ENCODE data around the gene TNN.

Gene TNN

DNA sequence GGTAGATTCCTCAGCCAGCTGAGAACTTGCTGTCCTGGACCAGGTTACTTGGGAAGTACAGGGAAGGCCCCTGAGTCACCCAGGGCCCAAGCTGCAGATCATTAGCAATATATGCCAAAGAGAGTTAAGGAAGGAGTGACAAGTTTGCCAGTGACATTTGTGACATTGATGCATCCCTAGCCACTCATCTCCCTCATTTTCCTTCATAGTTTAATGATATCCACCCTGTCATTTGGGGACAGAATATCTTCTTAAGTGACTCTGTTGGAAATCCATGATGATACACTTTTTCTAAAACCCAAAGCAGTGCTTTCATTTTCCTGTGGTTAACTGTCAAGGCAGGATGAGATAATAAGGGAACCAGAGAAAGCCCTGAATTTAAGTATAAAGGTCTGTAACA is 3.2 kb downstream of the TNN start:
- Histone ChIP-seq H3K9me3 (ENCODE audit: control insufficient read depth in 2 of 2, low read length in 2 of 2) (no peaks in the 10 kb centered on the region), H3K4me1 (ENCODE audit: control insufficient read depth in 2 of 2, insufficient read depth in 2 of 2, low read length in 2 of 2) (peaks cover 0 to 8% of the 10 kb centered on the region in 2 donors), H3K36me3 (ENCODE audit: control insufficient read depth in 2 of 2, insufficient read depth in 2 of 2, low read length in 2 of 2) (no peaks in the 10 kb centered on the region), H3K27me3 (ENCODE audit: control insufficient read depth in 2 of 2, insufficient read depth in 2 of 2, low read length in 2 of 2) (no peaks in the 10 kb centered on the region), H3K4me3 (ENCODE audit: low read length in 2 of 2) (no peak overlapping the region), H3K27ac (ENCODE audit: low read depth in 2 of 2, low read length in 2 of 2) (no peak overlapping the region), H3K9ac (ENCODE audit: low read depth in 1 of 2, low read length in 2 of 2) (no peak overlapping the region)

DNA sequence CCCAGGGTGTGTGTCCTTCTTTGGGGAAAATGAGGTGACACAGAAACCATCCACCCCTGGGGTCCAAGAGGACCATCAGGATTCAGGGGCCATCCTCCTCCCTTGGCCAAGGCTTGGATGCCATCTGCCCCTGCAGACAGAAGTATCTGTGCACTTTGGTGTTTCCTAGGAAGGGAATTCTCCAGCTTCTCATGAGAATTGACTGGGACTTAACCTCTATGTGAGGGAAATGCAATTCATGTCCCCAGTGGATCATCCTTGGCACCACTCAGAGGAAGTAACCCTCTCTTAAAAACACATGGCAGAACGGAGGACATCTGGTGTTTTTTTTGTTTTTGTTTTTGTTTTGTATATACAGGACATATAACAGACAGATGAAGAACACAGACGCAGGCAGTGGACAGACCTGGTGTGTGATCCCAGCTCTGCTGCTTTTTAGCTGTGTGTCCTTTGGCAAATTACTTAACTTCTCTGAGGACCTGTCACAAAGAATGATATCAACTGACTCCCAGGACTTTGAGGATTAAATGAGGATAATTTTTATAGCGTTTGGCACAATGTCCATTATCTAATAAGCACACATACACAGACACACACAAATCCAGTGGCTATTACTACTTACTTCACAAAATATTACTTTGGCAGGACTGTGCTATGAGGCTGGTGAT is 3.8 kb downstream of the TNN start:
- no peaks in the 10 kb centered on the region for H3K27me3 ChIP-seq (ENCODE audit: control insufficient read depth in 2 of 2, insufficient read depth in 2 of 2, low read length in 2 of 2)
- H3K9me3 ChIP-seq (ENCODE audit: control insufficient read depth in 2 of 2, low read length in 2 of 2): no peaks in the 10 kb centered on the region
- no peak overlapping the region for H3K4me3 ChIP-seq (ENCODE audit: low read length in 2 of 2)
- H3K9ac ChIP-seq (ENCODE audit: low read depth in 1 of 2, low read length in 2 of 2): no peak overlapping the region
- H3K36me3 ChIP-seq (ENCODE audit: control insufficient read depth in 2 of 2, insufficient read depth in 2 of 2, low read length in 2 of 2): no peaks in the 10 kb centered on the region
- no peak overlapping the region for H3K27ac ChIP-seq (ENCODE audit: low read depth in 2 of 2, low read length in 2 of 2)
- H3K4me1 ChIP-seq (ENCODE audit: control insufficient read depth in 2 of 2, insufficient read depth in 2 of 2, low read length in 2 of 2): peaks cover 0 to 8% of the 10 kb centered on the region in 2 donors

DNA sequence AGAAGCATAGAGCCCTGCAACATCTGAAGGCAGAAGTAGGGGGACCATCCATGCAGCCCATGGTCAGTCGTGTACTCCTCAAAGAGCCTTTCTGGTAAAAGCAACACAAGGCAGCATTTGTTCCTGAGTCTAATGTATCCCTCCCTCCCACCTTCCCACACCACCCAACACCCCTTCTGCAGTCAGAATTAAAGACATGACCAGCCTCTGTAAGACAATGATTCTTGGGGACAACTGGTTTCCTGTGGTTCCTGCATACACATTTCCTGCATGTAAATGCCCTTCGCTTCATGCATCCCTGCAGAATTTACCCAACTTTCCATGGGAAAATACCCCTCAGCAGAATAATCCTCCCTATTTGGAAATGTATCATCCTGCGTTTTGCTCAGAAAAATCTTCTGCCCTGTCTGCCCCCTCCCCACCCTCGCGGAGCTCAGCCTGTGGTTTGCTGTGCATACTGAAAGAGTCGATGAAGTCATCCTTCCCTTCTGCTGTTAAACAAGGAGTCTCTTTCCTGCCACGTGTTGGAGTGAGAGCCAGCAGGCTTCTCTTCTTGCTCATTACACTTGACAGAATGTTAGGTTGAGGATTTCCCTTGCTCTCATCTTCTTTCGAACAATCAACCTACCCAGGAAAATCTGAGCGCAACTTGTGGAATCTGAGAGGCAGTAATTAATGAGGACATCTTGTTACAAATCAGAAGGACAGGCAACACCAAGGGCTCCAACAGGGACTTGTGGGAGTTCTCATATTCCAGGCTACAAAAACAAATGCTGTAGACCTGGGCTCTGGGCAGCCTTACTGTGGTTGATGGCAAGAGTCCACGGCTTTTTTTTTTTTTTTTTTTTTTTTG is 4.7 kb downstream of the TNN start:
- H3K9ac ChIP-seq (ENCODE audit: low read depth in 1 of 2, low read length in 2 of 2): no peak overlapping the region
- no peaks in the 10 kb centered on the region for H3K27me3 ChIP-seq (ENCODE audit: control insufficient read depth in 2 of 2, insufficient read depth in 2 of 2, low read length in 2 of 2)
- H3K9me3 ChIP-seq (ENCODE audit: control insufficient read depth in 2 of 2, low read length in 2 of 2): no peaks in the 10 kb centered on the region
- peaks cover 0 to 8% of the 10 kb centered on the region in 2 donors for H3K4me1 ChIP-seq (ENCODE audit: control insufficient read depth in 2 of 2, insufficient read depth in 2 of 2, low read length in 2 of 2)
- peak overlapping the region in 1 of 2 donors; percentile 52 for H3K4me3 ChIP-seq (ENCODE audit: low read length in 2 of 2)
- H3K27ac ChIP-seq (ENCODE audit: low read depth in 2 of 2, low read length in 2 of 2): no peak overlapping the region
- no peaks in the 10 kb centered on the region for H3K36me3 ChIP-seq (ENCODE audit: control insufficient read depth in 2 of 2, insufficient read depth in 2 of 2, low read length in 2 of 2)

DNA sequence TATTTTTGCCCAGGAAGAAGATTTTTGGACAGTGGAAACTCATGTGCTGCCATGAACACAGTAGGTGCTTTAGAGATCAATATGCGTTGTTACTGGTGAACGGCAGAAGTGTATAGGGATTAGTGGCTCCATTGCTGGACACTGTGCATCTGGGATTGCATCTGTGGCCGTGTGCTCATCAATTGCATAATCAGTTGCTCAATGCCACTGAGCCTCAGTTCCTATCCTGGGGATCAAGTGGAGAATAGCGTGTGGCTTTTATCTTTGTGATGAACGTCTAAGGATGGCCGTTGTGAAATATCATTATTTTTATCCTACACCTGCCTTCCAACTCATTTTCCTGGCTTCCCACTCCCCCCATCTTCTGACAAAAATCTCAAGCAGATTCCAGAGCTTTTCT is 5.4 kb downstream of the TNN start:
- no peaks in the 10 kb centered on the region for H3K9me3 ChIP-seq (ENCODE audit: control insufficient read depth in 2 of 2, low read length in 2 of 2)
- H3K4me3 ChIP-seq (ENCODE audit: low read length in 2 of 2): no peak overlapping the region
- H3K9ac ChIP-seq (ENCODE audit: low read depth in 1 of 2, low read length in 2 of 2): no peak overlapping the region
- H3K36me3 ChIP-seq (ENCODE audit: control insufficient read depth in 2 of 2, insufficient read depth in 2 of 2, low read length in 2 of 2): no peaks in the 10 kb centered on the region
- peaks cover 0 to 8% of the 10 kb centered on the region in 2 donors for H3K4me1 ChIP-seq (ENCODE audit: control insufficient read depth in 2 of 2, insufficient read depth in 2 of 2, low read length in 2 of 2)
- H3K27me3 ChIP-seq (ENCODE audit: control insufficient read depth in 2 of 2, insufficient read depth in 2 of 2, low read length in 2 of 2): peaks cover 0 to 2% of the 10 kb centered on the region in 2 donors
- H3K27ac ChIP-seq (ENCODE audit: low read depth in 2 of 2, low read length in 2 of 2): no peak overlapping the region

DNA sequence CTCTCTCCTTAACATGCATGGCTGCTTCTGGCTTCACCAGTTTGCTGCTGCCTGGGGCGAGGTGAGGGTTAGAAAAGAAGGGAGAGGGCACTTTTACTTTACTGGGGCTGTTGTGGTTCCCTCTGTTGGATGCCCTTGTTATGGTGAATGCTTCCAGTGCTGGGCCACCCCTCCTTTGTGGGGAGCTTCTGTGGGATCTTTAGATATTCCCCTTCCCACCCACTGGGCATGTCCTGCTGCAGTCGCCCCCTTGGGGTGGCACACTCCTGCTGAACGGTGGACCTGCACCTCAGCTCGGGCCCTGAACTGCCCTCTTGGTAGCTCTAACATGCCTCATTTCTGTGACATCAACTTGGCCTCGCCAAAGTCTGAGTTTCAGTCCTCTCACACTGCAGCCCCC is 6.0 kb downstream of the TNN start:
- peaks cover 0 to 2% of the 10 kb centered on the region in 2 donors for H3K27me3 ChIP-seq (ENCODE audit: control insufficient read depth in 2 of 2, insufficient read depth in 2 of 2, low read length in 2 of 2)
- no peak overlapping the region for H3K4me3 ChIP-seq (ENCODE audit: low read length in 2 of 2)
- H3K27ac ChIP-seq (ENCODE audit: low read depth in 2 of 2, low read length in 2 of 2): no peak overlapping the region

DNA sequence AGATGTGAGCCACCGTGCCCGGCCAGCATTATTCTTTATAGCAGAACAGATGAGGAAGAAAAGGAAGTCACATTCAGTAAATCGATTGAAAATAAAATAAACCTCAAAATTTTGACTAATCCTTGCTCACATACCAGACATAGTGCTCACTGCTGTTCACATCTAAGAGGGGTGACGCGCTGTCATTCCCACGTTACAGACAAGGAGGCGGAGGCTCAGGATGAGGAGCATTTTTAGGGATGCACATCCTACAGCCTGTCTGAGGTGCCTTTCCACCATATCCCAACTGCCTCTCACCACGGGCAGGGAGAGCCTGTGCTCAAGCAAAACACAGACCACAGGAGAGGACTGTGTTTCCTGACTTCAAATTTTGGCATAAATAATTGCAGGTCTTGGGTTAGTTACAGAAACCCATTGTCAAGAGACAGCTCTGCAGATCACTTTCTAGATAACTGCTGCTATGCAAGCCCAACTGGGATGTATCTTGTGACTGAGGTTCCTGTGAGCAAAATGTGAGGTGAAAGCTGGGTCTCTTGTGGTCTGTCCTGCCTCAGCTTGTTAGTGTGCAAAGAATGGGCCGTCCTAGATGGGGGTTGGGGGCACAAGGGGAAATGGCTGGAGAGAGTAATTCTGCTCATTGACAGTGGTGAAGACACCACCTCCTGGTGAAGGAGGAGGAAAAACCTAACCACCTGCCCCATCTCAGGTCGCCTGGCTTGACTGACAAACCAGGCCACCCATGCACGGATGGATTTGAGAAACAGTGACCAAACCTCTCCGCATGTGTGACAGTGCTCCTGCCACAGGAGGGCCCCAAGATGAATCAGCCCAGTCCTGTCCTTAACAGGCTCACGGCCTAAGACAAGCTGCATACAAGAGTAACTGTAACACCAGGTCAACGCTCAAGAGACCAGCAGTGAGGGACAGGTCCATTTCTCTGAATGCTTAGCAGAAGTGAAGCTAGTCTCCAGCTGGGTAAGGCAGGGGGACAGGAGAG is 8.2 kb downstream of the TNN start:
- Histone ChIP-seq H3K27me3 (ENCODE audit: control insufficient read depth in 2 of 2, insufficient read depth in 2 of 2, low read length in 2 of 2) (peaks cover 0 to 2% of the 10 kb centered on the region in 2 donors), H3K9ac (ENCODE audit: low read depth in 1 of 2, low read length in 2 of 2) (no peak overlapping the region), H3K9me3 (ENCODE audit: control insufficient read depth in 2 of 2, low read length in 2 of 2) (no peaks in the 10 kb centered on the region), H3K27ac (ENCODE audit: low read depth in 2 of 2, low read length in 2 of 2) (no peak overlapping the region), H3K36me3 (ENCODE audit: control insufficient read depth in 2 of 2, insufficient read depth in 2 of 2, low read length in 2 of 2) (no peaks in the 10 kb centered on the region), H3K4me1 (ENCODE audit: control insufficient read depth in 2 of 2, insufficient read depth in 2 of 2, low read length in 2 of 2) (peaks cover 0 to 8% of the 10 kb centered on the region in 2 donors), H3K4me3 (ENCODE audit: low read length in 2 of 2) (no peak overlapping the region)

More for the DNA sequence above, 6.0 kb downstream of the TNN start:
- no peaks in the 10 kb centered on the region for H3K36me3 ChIP-seq (ENCODE audit: control insufficient read depth in 2 of 2, insufficient read depth in 2 of 2, low read length in 2 of 2)
- H3K9ac ChIP-seq (ENCODE audit: low read depth in 1 of 2, low read length in 2 of 2): no peak overlapping the region
- peaks cover 0 to 8% of the 10 kb centered on the region in 2 donors for H3K4me1 ChIP-seq (ENCODE audit: control insufficient read depth in 2 of 2, insufficient read depth in 2 of 2, low read length in 2 of 2)
- H3K9me3 ChIP-seq (ENCODE audit: control insufficient read depth in 2 of 2, low read length in 2 of 2): no peaks in the 10 kb centered on the region

DNA sequence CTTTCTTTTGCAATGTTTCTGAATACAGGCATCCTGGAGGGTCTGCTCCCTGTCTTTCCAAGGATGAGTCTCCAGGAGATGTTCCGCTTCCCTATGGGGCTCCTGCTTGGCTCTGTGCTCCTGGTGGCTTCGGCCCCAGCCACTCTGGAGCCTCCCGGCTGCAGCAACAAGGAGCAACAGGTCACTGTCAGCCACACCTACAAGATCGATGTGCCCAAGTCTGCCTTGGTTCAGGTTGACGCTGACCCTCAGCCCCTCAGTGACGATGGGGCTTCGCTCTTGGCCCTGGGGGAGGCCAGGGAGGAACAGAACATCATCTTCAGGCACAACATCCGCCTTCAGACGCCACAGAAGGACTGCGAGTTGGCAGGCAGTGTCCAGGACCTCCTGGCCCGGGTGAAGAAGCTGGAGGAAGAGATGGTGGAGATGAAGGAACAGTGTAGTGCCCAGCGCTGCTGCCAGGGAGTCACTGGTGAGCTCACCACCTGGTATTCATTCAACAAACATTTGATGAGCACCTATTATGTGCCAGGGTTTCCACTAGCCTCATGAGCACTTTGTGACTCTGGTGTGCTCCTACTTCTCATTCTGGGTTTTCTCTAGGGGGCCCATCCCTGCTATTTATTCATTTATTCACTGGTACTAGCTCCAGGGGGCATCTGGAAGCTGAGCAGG is 9.9 kb downstream of the TNN start:
- Histone ChIP-seq H3K27ac (ENCODE audit: low read depth in 2 of 2, low read length in 2 of 2) (no peak overlapping the region), H3K9me3 (ENCODE audit: control insufficient read depth in 2 of 2, low read length in 2 of 2) (no peaks in the 10 kb centered on the region), H3K27me3 (ENCODE audit: control insufficient read depth in 2 of 2, insufficient read depth in 2 of 2, low read length in 2 of 2) (peaks cover 0 to 2% of the 10 kb centered on the region in 2 donors), H3K9ac (ENCODE audit: low read depth in 1 of 2, low read length in 2 of 2) (no peak overlapping the region), H3K4me3 (ENCODE audit: low read length in 2 of 2) (no peak overlapping the region), H3K4me1 (ENCODE audit: control insufficient read depth in 2 of 2, insufficient read depth in 2 of 2, low read length in 2 of 2) (peaks cover 0 to 2% of the 10 kb centered on the region in 2 donors), H3K36me3 (ENCODE audit: control insufficient read depth in 2 of 2, insufficient read depth in 2 of 2, low read length in 2 of 2) (no peaks in the 10 kb centered on the region)

DNA sequence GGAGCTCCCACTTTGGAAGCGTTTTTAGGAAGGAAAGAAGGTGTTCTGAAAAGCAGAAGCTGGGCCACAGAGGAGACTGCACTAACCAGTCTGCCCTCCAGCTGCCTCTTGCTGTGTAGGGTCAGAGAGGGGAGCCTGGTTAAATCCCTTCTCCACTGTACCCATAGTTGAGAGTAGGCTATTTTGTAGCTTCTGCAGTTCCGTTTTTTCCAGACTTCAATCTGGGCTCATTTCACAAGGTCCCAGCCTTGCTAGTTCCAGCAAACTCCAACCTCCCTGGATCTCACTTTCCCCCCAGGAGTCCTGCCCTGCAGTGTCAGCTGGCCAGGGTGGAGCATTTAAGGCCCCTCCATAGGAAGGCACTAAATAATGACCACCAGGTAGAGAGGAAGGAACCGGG is 11.0 kb downstream of the TNN start:
- no peaks in the 10 kb centered on the region for H3K4me1 ChIP-seq (ENCODE audit: control insufficient read depth in 2 of 2, insufficient read depth in 2 of 2, low read length in 2 of 2)
- no peaks in the 10 kb centered on the region for H3K36me3 ChIP-seq (ENCODE audit: control insufficient read depth in 2 of 2, insufficient read depth in 2 of 2, low read length in 2 of 2)
- no peak overlapping the region for H3K9ac ChIP-seq (ENCODE audit: low read depth in 1 of 2, low read length in 2 of 2)
- H3K4me3 ChIP-seq (ENCODE audit: low read length in 2 of 2): no peak overlapping the region
- H3K9me3 ChIP-seq (ENCODE audit: control insufficient read depth in 2 of 2, low read length in 2 of 2): no peaks in the 10 kb centered on the region
- peaks cover 0 to 2% of the 10 kb centered on the region in 2 donors for H3K27me3 ChIP-seq (ENCODE audit: control insufficient read depth in 2 of 2, insufficient read depth in 2 of 2, low read length in 2 of 2)
- no peak overlapping the region for H3K27ac ChIP-seq (ENCODE audit: low read depth in 2 of 2, low read length in 2 of 2)

DNA sequence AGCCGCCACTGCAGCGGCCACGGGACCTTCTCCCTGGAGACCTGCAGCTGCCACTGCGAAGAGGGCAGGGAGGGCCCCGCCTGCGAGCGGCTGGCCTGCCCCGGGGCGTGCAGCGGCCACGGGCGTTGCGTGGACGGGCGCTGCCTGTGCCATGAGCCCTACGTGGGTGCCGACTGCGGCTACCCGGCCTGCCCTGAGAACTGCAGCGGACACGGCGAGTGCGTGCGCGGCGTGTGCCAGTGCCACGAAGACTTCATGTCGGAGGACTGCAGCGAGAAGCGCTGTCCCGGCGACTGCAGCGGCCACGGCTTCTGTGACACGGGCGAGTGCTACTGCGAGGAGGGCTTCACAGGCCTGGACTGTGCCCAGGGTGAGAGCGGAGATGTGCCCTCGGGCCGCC is 11.7 kb downstream of the TNN start:
- Histone ChIP-seq H3K4me1 (ENCODE audit: control insufficient read depth in 2 of 2, insufficient read depth in 2 of 2, low read length in 2 of 2) (no peaks in the 10 kb centered on the region), H3K36me3 (ENCODE audit: control insufficient read depth in 2 of 2, insufficient read depth in 2 of 2, low read length in 2 of 2) (no peaks in the 10 kb centered on the region), H3K27me3 (ENCODE audit: control insufficient read depth in 2 of 2, insufficient read depth in 2 of 2, low read length in 2 of 2) (peaks cover 0 to 2% of the 10 kb centered on the region in 2 donors), H3K9ac (ENCODE audit: low read depth in 1 of 2, low read length in 2 of 2) (no peak overlapping the region), H3K27ac (ENCODE audit: low read depth in 2 of 2, low read length in 2 of 2) (no peak overlapping the region), H3K4me3 (ENCODE audit: low read length in 2 of 2) (no peak overlapping the region), H3K9me3 (ENCODE audit: control insufficient read depth in 2 of 2, low read length in 2 of 2) (no peaks in the 10 kb centered on the region)
